GM12891 (cell line): Measurements from ENCODE around the gene IFNA21.

ENCODE experiments used
- DNase-seq: peaks from one replicate; pipeline ENCODE4 v3.0.0; 2011; ENCODE audit warnings: low spot score; ENCODE audit not compliant: insufficient read length
- FAIRE-seq: peaks from 2 replicates; lab custom pipeline; 2011; peaks lifted over from hg19 to GRCh38; lab: Jason Lieb, UNC
- PAX5 ChIP-seq: IDR thresholded peaks from 2 replicates; pipeline ENCODE4 v1.6.1; 2011; ENCODE audit warnings: low read length, moderate library complexity, mild to moderate bottlenecking; ENCODE audit not compliant: insufficient read depth, severe bottlenecking
- POLR2A ChIP-seq: IDR thresholded peaks from 2 replicates; pipeline ENCODE4 v1.6.1; 2011; ENCODE audit warnings: low read depth, low read length, control low read depth
- POLR2AphosphoS5 ChIP-seq: IDR thresholded peaks from 2 replicates; pipeline ENCODE4 v1.6.1; 2011; ENCODE audit warnings: low read depth, low read length, control low read depth
- POU2F2 ChIP-seq: IDR thresholded peaks from 2 replicates; pipeline ENCODE4 v1.6.1; 2011; ENCODE audit warnings: low read depth, mild to moderate bottlenecking, control low read depth, low read length, moderate library complexity
- SPI1 ChIP-seq: IDR thresholded peaks from 2 replicates; pipeline ENCODE4 v1.6.1; 2011; ENCODE audit warnings: low read depth, low read length, control low read depth
- TAF1 ChIP-seq: IDR thresholded peaks from 2 replicates; pipeline ENCODE4 v1.6.1; 2011; ENCODE audit warnings: low read depth, low read length, control low read depth

The IFNA21 gene

GRCh38 chr9:21174671-21175070, 8.2 kb upstream of the IFNA21 start:
- TF ChIP-seq TAF1 (no peak), POU2F2 (no peak), POLR2A (no peak), POLR2AphosphoS5 (no peak)
- FAIRE-seq, result no peak
- no peak for DNase-seq

GRCh38 chr9:21172156-21172555, 5.7 kb upstream of the IFNA21 start:
- DNase-seq (no peak), FAIRE-seq (no peak)
- TF ChIP-seq POU2F2 (no peak), TAF1 (no peak), PAX5 (no peak), POLR2A (no peak), SPI1 (no peak), POLR2AphosphoS5 (no peak)

- DNase-seq (no peak), FAIRE-seq (no peak)
- TF ChIP-seq PAX5 (no peak), SPI1 (no peak), TAF1 (no peak)
These were observed 4.9 kb upstream of the IFNA21 start for GRCh38 chr9:21171351-21171750.

GRCh38 chr9:21165516-21165915, 944 bp downstream of the IFNA21 start:
- no peak for FAIRE-seq
- no peak for DNase-seq
- no peak for TF ChIP-seq POLR2AphosphoS5
- no peak for TF ChIP-seq PAX5
- TF ChIP-seq SPI1, result no peak
- TF ChIP-seq TAF1, result no peak
- no peak for TF ChIP-seq POU2F2
- TF ChIP-seq POLR2A, result no peak

GRCh38 chr9:21160178-21160577, 6.3 kb downstream of the IFNA21 start:
- TF ChIP-seq POU2F2 (no peak), SPI1 (peak; percentile 67)
- DNase-seq (no peak), FAIRE-seq (peak; percentile 89)

- DNase-seq (no peak), FAIRE-seq (no peak)
- TF ChIP-seq PAX5, result no peak
- TF ChIP-seq TAF1, result no peak
- TF ChIP-seq POU2F2, result no peak
- no peak for TF ChIP-seq POLR2A
- no peak for TF ChIP-seq SPI1
- TF ChIP-seq POLR2AphosphoS5, result no peak
These were observed 11.0 kb downstream of the IFNA21 start for GRCh38 chr9:21155501-21155900.

GRCh38 chr9:21154018-21154608, 12.3 kb downstream of the IFNA21 start:
- TF ChIP-seq SPI1 (no peak), POLR2A (no peak), PAX5 (no peak), POU2F2 (no peak), POLR2AphosphoS5 (no peak), TAF1 (no peak)
- FAIRE-seq, result peak; percentile 72
- no peak for DNase-seq

- no peak for DNase-seq
- TF ChIP-seq POLR2A (no peak), SPI1 (no peak), PAX5 (no peak), POU2F2 (no peak), POLR2AphosphoS5 (no peak), TAF1 (no peak)
- FAIRE-seq, result no peak
These were observed 13.0 kb downstream of the IFNA21 start for GRCh38 chr9:21153336-21154017.

- TF ChIP-seq TAF1, result no peak
- TF ChIP-seq SPI1, result peak; percentile 87
These were observed 21.9 kb downstream of the IFNA21 start for GRCh38 chr9:21144603-21145002.

GRCh38 chr9:21141427-21141882, 25.0 kb downstream of the IFNA21 start, which contains the start of gene IFNW1:
TSS of gene IFNW1 (minus strand) at chr9:21141832. CDS start at chr9:21141570, 262 bp downstream.
- no peak for TF ChIP-seq POLR2A
- no peak for TF ChIP-seq TAF1
- no peak for TF ChIP-seq POU2F2
- no peak for TF ChIP-seq PAX5
- TF ChIP-seq POLR2AphosphoS5, result no peak
- no peak for TF ChIP-seq SPI1
- DNase-seq (no peak), FAIRE-seq (peak; percentile 80)

More at GRCh38 chr9:21144603-21145002, 21.9 kb downstream of the IFNA21 start:
- FAIRE-seq (peak; percentile 41), DNase-seq (no peak)

GRCh38 chr9:21137020-21137419, 29.4 kb downstream of the IFNA21 start:
- no peak for DNase-seq
- no peak for FAIRE-seq
- no peak for TF ChIP-seq TAF1
- no peak for TF ChIP-seq POLR2A
- no peak for TF ChIP-seq PAX5
- no peak for TF ChIP-seq POU2F2
- TF ChIP-seq POLR2AphosphoS5, result no peak
- TF ChIP-seq SPI1, result no peak
